GM12864 (cell line): Measurements from ENCODE around the gene ERBB2.
"Not testable (repeated sequence)": the region's sequence is repeated elsewhere in the genome, so short reads cannot be mapped to it uniquely, and the experiment has no call there.

ENCODE experiments used
- DNase-seq: peaks from one replicate; pipeline ENCODE4 v3.0.0-alpha.2; 2011; ENCODE audit warnings: low read depth
- H3K4me3 ChIP-seq: 2 replicates; pipeline ENCODE4 v1.5.1; 2011; ENCODE audit warnings: mild to moderate bottlenecking, low read depth, low read length, control low read depth
- TF ChIP-seq, protein P1 (sequence below): IDR thresholded peaks from 2 replicates; pipeline ENCODE4 v1.5.1; 2011; ENCODE audit warnings: low read depth, mild to moderate bottlenecking, moderate library complexity, low read length, control low read depth, inconsistent platforms; ENCODE audit errors: missing control alignments

ERBB2 gene

DNA sequence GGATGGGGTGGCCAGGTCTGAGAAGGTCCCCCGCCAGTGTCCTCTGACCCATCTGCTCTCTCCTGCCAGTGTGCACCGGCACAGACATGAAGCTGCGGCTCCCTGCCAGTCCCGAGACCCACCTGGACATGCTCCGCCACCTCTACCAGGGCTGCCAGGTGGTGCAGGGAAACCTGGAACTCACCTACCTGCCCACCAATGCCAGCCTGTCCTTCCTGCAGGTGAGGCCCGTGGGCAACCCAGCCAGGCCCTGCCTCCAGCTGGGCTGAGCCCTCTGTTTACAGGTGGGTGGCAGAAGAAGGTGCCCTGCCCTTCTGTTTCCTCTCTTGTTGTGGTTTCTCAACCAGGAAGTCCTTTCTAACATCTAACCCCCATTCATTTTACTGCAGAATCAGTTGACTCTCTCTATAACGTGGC is 7.1 kb downstream of the ERBB2 start:
- no peak overlapping the region for H3K4me3 ChIP-seq
- no peak for DNase-seq
- TF ChIP-seq, protein P1, sequence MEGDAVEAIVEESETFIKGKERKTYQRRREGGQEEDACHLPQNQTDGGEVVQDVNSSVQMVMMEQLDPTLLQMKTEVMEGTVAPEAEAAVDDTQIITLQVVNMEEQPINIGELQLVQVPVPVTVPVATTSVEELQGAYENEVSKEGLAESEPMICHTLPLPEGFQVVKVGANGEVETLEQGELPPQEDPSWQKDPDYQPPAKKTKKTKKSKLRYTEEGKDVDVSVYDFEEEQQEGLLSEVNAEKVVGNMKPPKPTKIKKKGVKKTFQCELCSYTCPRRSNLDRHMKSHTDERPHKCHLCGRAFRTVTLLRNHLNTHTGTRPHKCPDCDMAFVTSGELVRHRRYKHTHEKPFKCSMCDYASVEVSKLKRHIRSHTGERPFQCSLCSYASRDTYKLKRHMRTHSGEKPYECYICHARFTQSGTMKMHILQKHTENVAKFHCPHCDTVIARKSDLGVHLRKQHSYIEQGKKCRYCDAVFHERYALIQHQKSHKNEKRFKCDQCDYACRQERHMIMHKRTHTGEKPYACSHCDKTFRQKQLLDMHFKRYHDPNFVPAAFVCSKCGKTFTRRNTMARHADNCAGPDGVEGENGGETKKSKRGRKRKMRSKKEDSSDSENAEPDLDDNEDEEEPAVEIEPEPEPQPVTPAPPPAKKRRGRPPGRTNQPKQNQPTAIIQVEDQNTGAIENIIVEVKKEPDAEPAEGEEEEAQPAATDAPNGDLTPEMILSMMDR: no peak

DNA sequence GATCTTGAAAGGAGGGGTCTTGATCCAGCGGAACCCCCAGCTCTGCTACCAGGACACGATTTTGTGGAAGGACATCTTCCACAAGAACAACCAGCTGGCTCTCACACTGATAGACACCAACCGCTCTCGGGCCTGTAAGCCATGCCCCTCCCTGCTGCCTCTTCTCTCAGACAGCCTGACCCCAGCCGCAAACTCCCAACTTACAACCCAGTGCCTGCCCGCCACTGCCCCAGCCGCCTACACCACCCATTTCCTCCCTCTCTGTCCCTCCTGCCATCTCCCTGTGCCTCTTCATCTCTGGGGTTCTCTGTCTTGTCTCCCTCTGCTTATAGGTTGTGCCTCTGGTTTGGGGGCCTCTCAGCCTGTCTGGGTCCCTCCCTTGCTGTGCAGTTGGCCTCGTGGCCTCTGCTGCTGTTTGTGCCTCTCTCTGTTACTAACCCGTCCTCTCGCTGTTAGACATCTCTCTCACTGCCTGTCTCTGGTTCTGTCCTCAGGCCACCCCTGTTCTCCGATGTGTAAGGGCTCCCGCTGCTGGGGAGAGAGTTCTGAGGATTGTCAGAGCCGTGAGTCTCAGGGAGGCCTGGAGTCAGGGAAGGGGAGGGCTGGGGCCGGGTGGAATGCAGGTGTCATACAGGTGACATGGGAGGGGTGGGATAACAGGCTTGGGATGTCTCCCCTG is 9.6 kb downstream of the ERBB2 start:
- TF ChIP-seq, protein P1: no peak
- no peak for DNase-seq
- no peak overlapping the region for H3K4me3 ChIP-seq

DNA sequence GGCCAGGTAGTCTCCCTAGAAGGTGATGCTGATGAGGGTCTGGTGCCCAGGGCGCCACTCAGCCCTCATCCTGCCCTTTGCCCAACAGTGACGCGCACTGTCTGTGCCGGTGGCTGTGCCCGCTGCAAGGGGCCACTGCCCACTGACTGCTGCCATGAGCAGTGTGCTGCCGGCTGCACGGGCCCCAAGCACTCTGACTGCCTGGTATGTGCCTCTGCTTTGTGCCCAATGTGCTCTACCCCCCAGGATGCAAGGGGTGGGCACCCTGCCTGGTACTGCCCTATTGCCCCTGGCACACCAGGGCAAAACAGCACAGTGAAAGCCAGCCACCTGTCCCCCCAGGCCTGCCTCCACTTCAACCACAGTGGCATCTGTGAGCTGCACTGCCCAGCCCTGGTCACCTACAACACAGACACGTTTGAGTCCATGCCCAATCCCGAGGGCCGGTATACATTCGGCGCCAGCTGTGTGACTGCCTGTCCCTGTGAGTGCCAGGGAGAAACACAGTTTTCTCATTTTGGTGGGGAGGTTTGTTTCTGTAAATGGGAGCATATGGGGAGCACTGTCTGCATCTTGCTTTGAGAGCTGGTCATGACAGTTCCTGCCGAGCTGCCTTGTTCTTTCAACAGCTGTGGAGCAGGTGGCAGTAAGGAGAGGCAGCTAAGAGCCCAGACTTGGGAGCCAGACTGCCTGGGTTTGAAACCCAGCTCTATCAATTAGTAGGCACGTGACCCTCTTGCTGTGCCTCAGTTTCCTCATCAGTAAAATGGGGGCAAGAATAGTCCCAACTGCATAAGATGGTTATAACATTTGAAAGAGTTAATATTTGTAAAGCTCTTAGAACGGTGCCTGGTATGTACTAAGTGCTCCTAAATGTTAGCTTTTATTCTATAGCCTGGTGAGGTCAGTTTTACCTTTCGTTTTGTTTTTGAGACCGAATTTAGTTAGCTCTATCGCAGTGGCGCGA is 10.4 kb downstream of the ERBB2 start:
- no peak for DNase-seq
- H3K4me3 ChIP-seq: no peak overlapping the region

DNA sequence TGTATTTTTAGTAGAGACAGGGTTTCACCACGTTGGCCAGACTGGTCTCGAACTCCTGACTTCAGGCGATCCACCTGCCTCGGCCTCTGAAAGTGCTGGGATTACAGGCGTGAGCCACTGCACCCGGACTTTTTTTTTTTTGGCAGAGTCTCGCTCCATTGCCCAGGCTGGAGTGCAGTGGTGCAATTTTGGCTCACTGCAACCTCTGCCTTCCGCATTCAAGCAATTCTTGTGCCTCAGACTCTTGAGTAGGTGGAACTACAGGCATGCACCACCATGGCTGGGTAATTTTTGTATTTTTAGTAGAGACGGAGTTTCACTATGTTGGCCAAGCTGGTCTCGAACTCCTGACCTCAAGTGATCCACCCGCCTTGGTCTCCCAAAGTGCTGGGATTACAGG is 11.2 kb downstream of the ERBB2 start:
- not testable (repeated sequence) for H3K4me3 ChIP-seq, DNase-seq

More for the DNA sequence above, 10.4 kb downstream of the ERBB2 start:
- TF ChIP-seq, protein P1: no peak

DNA sequence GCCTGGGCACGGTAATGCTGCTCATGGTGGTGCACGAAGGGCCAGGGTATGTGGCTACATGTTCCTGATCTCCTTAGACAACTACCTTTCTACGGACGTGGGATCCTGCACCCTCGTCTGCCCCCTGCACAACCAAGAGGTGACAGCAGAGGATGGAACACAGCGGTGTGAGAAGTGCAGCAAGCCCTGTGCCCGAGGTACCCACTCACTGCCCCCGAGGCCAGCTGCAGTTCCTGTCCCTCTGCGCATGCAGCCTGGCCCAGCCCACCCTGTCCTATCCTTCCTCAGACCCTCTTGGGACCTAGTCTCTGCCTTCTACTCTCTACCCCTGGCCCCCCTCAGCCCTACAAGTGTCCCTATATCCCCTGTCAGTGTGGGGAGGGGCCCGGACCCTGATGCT is 12.0 kb downstream of the ERBB2 start:
- H3K4me3 ChIP-seq: no peak overlapping the region
- no peak for DNase-seq
- TF ChIP-seq, protein P1: no peak

DNA sequence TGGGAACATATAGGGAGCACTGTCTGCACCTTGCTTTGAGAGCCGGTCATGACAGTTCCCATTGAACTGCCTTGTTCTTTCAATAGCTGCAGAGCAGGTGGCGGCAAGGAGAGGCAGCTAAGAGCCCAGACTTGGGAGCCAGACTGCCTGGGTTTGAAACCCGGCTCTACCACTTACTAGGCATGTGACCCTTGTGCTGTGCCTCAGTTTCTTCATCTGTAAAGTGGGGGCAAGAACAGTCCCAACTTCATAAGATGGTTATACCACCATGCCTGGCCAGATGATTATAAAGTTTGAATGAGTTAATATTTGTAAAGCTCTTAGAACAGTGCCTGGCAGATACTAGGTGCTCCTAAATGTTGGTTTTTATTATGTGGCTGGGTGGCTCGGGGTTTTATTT is 14.4 kb downstream of the ERBB2 start:
- no peak for DNase-seq
- TF ChIP-seq, protein P1: no peak
- no peak overlapping the region for H3K4me3 ChIP-seq

DNA sequence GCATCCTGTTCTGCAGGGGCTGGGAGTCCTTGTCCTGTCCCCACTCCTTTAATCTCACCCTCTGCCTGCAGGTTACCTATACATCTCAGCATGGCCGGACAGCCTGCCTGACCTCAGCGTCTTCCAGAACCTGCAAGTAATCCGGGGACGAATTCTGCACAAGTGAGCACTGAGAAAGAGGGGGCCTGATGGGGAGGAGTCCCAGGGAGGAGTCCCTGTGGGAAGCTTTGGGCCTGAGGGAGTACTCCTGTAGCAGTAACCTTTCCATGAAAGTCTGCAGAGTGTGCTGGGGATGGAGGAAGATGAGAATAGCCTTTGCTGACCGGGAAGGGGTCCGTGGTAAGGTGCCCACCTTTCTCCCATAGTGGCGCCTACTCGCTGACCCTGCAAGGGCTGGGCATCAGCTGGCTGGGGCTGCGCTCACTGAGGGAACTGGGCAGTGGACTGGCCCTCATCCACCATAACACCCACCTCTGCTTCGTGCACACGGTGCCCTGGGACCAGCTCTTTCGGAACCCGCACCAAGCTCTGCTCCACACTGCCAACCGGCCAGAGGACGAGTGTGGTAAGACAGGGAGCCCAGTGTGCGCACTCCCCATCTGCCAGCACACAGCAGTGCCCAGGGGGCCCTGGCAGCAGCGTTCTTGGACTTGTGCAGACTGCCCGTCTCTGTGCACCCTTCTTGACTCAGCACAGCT is 15.7 kb downstream of the ERBB2 start:
- no peak for DNase-seq
- no peak overlapping the region for H3K4me3 ChIP-seq
- TF ChIP-seq, protein P1: no peak
